ENCODE data around the gene FSTL3.

DNA sequence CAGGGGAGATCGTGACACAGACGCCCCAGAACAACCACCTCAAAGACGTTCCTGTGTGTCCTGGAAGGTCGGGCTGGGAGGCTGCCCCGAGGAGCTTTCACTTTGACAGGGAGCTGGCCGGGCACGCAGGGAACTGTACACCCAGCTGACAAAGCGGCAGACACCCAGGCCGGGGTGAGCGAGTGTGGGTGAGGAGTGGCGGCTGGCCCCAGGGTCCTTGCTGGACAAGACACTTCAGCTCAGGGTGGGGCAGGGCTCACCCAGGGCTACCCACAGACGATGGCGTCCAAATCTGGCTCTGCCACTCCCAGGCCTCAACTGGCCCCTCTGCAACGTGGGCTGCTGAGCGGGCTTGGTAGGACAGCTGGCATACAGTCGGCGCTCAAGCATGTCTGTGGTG lies 34.5 kb upstream of the FSTL3 start:
- TF ChIP-seq, protein P1, sequence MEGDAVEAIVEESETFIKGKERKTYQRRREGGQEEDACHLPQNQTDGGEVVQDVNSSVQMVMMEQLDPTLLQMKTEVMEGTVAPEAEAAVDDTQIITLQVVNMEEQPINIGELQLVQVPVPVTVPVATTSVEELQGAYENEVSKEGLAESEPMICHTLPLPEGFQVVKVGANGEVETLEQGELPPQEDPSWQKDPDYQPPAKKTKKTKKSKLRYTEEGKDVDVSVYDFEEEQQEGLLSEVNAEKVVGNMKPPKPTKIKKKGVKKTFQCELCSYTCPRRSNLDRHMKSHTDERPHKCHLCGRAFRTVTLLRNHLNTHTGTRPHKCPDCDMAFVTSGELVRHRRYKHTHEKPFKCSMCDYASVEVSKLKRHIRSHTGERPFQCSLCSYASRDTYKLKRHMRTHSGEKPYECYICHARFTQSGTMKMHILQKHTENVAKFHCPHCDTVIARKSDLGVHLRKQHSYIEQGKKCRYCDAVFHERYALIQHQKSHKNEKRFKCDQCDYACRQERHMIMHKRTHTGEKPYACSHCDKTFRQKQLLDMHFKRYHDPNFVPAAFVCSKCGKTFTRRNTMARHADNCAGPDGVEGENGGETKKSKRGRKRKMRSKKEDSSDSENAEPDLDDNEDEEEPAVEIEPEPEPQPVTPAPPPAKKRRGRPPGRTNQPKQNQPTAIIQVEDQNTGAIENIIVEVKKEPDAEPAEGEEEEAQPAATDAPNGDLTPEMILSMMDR (IDR thresholded peaks at IDR 0.05): no peak
- TF ChIP-seq POLR2A (IDR thresholded peaks at IDR 0.05): no peak

Data from lower leg skin (tissue), 3 donors.